NCI-H1436 treated with DMSO at 0.1 percent for 48 hours (cell line): ENCODE results near the gene TFAP2B.

Source experiments
- DNase-seq: peaks from one replicate; lab custom pipeline; 2025; lab: John Stamatoyannopoulos, UW

Gene TFAP2B

DNA sequence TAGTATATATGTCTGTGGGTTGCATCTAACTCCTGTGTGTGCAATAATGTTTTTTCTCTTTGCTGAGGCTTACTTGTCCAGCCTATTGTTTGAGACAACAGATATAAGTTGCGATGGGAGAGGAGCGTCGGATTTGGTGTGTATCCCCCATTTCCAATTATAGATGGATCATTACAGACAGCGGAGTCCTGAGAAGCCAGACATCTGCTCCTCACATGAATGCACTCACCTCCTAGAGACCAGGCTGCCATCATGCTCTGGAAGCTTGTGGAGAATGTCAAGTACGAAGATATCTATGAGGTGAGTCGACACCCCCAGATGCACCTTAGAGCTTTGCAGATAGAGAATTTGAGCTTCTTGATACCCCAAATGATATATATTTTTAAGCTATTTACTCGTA lies at the start of gene TFAP2B:
Gene TFAP2B (plus strand): TSS at position 199 of the 400 bp plus-strand sequence. CDS start 21 bp downstream, at position 220.
- no peak for DNase-seq

DNA sequence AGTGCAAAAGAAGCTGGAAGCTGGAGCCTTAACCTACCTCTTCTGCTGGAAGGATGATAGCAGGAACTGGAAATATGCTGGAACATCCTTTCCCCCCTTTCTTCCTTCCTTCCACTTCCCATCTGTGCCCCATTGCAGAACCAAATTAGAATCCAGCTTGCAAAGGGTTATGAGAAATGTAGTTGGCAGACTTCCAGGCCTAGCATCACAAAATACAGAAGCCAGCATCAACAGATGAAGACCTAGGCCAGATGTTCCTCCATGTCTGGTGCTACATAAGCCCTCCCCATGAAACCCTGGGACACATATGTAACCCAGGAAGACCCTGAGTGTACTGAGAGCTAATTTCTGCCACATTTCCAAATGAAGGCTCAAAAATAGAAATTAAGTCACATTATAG lies 40.0 kb upstream of the TFAP2B start:
- DNase-seq = no peak

DNA sequence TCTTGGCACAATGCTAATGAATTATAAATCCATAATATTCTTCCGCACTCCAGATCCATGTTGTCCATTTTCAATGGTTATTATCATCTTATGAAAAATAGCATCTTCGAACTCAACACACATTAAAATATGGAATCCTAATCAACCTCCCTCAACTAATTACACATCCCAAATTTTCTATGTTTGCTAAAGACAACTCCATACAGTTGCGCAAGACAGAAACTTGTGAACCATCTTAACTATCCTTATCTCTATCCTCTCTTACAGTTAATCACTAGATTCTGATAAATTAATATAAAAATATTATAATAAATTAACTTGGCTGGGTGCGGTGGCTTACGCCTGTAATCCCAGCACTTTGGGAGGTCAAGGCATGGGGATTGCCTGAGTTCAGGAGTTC lies 38.3 kb upstream of the TFAP2B start:
- DNase-seq = no peak

GRCh38 chr6:50785921-50786320 lies 32.8 kb upstream of the TFAP2B start:
- DNase-seq = no peak

DNA sequence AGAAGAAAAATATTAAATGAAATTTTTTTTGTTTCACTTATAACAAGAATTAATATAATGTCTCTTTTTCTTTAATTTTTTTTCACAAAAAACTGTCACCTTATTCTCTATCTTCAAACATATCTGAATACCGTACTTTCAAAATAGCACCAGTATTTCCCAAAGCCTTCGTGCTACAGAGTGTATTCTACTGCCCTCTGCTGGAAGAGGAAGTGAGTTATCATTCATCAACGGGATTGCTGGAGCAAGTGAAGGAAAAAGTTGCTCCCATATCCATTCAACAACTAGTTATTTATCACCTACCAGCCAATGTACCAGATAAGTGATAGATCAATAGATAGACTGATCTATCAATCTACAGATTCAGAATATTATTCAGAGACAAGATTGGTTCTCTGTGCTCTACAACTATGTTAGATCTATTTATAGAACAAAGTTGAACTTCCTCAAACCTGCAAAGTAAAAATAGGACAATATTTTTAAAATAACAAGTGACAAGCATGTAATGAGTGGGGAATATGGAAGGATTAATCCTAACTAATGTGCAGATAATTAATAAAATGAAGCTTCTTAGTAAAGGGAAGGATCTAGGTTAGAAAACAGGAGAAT lies 26.7 kb upstream of the TFAP2B start:
- DNase-seq = no peak

DNA sequence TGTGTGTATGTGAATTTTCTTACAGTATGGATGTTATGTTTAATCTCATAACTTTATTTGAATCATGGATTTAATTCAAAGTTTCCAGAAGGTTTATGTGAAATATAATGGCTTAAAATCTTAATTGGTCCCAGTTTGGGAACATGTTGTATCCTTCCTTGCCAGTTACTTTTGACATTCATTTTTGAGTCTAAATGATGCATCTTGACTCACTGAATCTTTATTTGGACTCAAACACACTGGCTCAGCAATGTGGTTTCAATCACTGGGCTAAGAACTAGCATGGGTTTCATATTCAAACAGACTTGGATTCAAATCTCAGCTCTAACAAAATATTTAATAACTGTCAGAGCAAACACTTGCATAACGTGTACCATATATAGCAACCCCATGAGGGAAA lies 25.9 kb upstream of the TFAP2B start:
- no peak for DNase-seq

DNA sequence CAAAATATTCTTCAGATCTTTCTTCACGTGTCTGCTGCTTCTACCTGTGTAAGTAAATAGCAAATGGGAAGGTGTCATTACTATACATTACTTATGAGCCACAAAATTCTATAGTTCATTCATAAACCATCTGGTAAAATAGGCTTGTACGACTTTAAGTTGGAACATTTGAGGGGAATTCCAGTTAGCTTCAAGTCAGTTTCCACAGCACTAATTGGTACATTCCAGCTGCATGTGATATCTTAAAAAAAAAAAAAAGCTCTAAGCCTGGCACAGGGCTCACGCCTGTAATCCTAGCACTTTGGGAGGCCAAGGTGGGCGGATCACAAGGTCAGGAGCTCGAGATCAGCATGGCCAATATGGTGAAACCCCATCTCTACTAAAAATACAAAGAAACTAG lies 23.1 kb upstream of the TFAP2B start:
- DNase-seq = no peak

GRCh38 chr6:50804283-50804682 lies 14.4 kb upstream of the TFAP2B start:
- no peak for DNase-seq

GRCh38 chr6:50807035-50807434 lies 11.6 kb upstream of the TFAP2B start:
- DNase-seq = no peak

- no peak for DNase-seq
Measured at GRCh38 chr6:50815436-50816114, 3.1 kb upstream of the TFAP2B start.

DNA sequence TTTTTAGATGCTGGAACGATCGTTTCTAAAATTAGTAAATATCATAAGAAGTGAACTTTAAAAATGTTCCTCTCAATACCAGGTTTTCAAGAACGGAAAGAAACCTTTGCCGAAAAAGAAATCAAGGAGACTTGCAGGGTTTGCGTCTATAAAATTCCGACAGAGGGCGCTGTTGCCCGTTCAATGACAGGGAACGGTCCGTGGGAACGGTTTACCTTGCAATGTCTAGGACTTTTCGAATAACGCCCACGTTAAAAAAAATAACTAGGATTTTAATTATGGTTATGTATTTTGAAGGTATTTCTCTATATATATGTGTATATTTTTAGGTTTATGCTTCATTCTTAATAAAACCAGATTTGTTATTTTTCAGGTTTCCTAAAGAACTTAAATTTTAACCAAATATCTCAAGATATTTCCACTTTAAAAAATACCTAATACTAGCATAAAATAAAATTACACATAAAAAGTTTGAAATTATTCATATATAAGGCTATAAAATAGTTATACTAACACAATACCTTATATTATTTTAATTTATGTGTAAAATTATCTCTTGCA lies 2.5 kb upstream of the TFAP2B start:
- DNase-seq = peak; percentile 50

- no peak for DNase-seq
Measured at GRCh38 chr6:50816947-50817645, 1.6 kb upstream of the TFAP2B start.

- no peak for DNase-seq
Measured at GRCh38 chr6:50817646-50817950, 1.1 kb upstream of the TFAP2B start.

DNA sequence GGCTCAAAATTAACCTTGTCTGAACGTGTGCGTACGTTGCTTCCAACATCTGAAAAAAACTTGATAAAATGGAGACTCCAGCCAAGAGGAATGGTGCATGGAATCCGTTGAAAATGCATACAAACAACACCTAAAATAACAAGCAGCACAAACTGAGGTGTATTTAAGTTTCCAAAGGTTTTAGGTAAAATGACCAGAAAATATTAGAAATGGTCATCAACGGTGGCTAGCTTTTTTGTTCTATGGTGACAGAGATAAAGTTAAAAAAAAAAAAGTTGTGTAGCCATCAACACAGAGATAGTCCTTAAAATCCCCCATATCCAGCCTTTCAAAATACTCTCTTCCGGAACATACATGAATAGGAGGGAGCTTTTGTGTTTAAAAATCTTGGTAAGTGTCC lies 651 bp upstream of the TFAP2B start:
- DNase-seq = no peak

DNA sequence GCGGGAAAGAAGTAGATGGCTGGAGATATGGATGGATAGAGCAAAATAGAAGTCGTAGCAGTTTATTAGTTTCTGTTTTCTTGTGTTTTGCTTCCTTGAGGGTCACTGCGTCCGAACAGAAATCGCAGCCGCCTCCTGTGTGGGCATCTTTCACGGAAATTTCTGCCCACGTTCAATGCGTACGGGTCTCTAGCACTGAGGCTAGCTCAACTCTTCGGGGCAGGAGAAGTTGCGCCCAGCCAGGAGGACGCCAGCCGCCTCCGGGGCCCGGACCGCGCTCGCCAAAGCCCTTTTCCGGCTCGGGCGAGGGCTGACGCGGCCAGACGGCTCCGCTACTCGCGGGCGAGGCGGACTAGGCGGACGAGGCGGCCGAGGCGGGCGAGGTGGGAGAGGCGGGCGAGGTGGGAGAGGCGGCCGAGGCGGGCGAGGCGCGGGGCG lies 814 bp downstream of the TFAP2B start:
- no peak for DNase-seq

DNA sequence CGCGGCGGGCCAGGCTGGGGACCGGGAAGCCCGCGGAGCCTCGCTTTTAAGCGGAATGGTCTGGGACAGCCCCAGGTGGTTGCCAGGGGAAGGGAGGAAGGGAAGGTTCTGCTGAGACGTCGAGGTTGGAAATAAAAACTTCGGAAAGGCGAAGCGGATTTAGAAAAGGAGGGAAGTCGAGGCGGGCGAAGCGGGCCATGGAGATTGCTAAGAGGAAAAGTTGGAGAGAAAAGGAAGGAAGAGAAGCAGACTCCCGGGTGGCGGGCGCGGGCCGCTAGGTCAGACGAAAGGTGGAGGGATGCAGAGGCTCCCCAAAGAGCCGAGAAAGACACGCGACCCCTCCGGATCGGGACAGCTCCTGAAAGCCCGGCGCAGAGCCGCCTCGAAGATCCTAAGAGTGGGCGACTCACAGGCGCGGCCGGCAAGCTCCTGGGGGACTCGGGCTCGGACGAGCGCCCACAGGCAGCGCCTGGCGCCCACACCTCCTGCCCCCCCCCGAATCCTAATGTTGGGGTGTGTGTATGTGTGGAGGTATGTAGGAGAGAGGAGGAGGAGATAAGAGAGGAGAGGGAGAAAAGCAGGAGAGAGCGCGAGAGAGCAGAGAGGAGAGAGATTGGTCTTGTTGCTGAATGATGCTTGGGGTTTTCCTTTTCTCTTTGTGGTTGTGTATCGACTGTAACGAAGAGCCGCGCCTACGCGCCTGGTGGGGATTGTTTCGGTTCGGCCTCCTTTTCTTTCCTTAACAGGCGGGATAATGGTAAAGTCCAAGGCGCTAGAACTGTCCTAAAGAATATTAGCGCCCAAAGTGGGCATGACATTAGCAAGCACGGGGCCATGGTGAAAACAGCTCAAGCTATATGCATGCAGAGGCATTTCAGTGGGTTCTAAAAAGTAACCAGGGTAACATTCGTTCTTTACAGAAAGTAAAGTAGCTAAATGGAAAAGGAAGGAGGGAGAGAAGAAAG lies 1.5 kb downstream of the TFAP2B start:
- no peak for DNase-seq

GRCh38 chr6:50820869-50821264 lies 2.2 kb downstream of the TFAP2B start:
- no peak for DNase-seq

- DNase-seq = no peak
Measured at GRCh38 chr6:50821441-50822077, 2.9 kb downstream of the TFAP2B start.

DNA sequence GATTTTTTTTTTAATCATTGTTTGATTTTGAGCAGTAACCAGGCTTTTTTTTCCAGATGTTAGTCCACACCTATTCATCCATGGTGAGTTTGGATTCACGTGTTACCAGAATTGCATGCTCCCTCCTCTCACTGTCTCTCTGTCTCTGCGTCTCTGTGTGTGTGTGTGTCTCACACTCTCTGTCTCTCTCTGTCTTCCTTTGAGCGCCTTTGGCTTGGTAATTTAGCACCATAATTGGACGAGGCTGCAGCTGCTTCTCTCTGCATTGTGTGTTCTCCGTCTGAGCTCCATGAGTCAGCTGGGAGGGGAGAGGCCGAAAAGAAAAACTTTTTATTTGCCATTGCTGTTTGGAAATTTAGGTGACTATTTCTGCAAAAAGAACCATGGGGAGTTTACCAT lies 3.4 kb downstream of the TFAP2B start:
- peak; percentile 38 for DNase-seq

- DNase-seq = no peak
Measured at GRCh38 chr6:50823094-50823920, 4.6 kb downstream of the TFAP2B start.

GRCh38 chr6:50824552-50824951 lies 5.9 kb downstream of the TFAP2B start:
- no peak for DNase-seq
